A204.1 (cell line): Measurements from ENCODE around the gene ACVRL1.

ENCODE experiments used
- FAIRE-seq: peaks from 2 replicates; lab custom pipeline; 2012; peaks lifted over from hg19 to GRCh38; lab: Jason Lieb, UNC

Gene ACVRL1

DNA sequence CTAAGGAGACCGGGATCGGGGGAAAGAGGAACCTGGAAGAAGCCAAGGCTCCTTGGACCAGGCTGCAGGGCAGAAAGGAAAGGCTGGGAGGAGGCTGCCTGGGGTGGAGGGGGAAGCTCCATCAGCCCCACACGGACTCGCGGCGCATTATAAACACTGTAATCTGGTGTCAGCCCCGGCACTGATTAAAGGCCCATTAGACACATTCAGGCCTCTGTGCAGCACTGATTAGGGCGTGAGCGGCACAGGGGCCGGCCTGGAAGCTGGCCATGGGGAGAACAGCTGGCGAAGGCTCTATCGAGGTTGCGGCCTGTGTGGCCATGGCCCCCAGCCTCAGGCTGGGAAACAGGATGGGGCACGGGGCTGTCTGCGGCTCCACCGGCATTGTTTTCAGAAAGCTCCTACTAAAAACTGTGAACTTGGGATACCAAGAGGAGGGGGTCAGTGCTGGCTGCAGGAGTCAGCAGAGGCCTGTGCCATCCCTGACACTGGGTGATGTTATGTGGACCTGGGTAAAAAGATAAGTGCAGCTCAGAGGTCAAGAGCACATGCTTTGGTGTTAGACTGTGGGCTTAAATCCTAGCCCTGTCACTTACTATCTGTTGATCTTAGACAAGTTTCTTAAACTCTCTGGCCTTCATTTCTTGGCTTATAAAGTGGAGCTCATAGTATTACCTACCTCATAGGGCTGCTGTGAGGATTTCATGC, 10.6 kb downstream of the ACVRL1 start:
- FAIRE-seq: no peak

- no peak for FAIRE-seq
Measured at GRCh38 chr12:51920046-51920445, 12.7 kb downstream of the ACVRL1 start.

GRCh38 chr12:51921017-51921725, 13.9 kb downstream of the ACVRL1 start:
- FAIRE-seq: no peak

GRCh38 chr12:51922146-51922545, 14.8 kb downstream of the ACVRL1 start:
- no peak for FAIRE-seq

DNA sequence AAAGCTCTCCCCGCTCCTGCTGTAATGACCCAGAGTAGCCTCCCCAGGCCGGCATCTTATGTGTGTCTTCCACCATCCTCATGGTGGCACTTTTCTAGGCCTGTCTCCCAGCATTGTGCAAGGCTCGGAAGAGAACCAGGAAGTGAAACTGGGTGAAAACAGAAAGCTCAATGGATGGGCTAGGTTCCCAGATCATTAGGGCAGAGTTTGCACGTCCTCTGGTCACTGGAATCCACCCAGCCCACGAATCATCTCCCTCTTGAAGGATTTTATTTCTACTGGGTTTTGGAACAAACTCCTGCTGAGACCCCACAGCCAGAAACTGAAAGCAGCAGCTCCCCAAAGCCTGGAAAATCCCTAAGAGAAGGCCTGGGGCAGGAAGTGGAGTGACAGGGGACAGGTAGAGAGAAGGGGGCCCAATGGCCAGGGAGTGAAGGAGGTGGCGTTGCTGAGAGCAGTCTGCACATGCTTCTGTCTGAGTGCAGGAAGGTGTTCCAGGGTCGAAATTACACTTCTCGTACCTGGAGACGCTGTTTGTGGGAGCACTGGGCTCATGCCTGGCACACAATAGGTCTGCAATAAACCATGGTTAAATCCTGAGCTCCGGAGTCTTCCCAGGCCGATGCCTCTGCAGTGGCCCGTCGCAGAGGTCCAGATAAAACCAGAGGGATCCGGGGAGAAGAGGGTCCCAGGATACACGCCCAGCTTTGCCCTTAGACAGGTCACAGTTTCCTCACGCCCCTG, 15.6 kb downstream of the ACVRL1 start:
- no peak for FAIRE-seq

- no peak for FAIRE-seq
Measured at GRCh38 chr12:51923506-51924365, 16.4 kb downstream of the ACVRL1 start.

- FAIRE-seq: no peak
Measured at GRCh38 chr12:51924551-51925319, 17.4 kb downstream of the ACVRL1 start.

GRCh38 chr12:51925346-51926063, 18.2 kb downstream of the ACVRL1 start:
- FAIRE-seq: no peak

DNA sequence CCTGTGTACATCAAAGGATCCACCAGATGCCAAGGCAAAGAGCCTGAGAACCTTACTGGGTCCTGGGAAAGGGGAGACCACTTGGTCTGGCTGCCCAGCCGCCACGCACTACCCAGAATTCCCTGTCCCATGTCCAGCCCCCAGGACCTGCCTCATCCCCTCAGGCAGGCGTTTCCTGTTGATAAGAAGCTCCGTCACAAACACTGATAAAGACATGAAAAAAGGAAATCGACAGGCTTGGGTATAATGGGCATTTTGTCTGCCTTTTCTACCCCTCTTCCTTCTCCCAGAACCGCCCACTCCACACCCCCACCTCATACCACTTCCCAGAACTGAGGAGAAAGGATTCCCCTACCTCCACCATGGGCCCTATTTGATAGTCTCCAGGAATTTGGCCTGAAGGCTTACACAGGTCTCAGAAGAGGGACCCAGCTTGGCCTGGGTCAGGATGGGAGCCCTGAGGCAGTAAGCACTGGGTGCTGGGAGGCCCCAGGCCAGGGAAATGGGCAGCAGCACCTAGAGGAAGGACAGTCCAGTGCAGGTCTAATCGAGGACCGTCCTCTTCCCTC, 18.8 kb downstream of the ACVRL1 start:
- FAIRE-seq: no peak

GRCh38 chr12:51926718-51927117, 19.4 kb downstream of the ACVRL1 start:
- FAIRE-seq: no peak

GRCh38 chr12:51932218-51933076, 25.1 kb downstream of the ACVRL1 start:
- no peak for FAIRE-seq

GRCh38 chr12:51934080-51934479, 26.8 kb downstream of the ACVRL1 start:
- no peak for FAIRE-seq

DNA sequence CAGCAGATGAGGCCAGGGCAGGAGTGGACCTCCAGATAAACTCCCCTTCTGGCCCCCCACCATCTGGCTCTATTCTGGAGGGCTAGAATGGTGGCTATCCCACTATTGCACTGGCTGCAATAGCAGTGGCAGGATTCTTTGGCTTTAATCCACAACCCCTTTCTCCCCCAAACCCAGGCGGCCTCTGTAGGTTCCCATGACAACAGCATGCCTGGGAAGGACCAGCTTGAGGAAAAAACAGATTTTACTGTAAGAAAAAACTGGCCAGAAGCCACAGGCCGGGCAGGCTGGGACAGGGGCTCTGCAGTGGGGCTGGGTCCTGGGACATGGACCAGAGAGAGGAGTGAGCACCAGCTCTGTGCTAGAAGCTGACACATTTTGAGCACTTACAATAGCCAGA, 30.6 kb downstream of the ACVRL1 start:
- FAIRE-seq: no peak

GRCh38 chr12:51938726-51939125, 31.4 kb downstream of the ACVRL1 start:
- FAIRE-seq: no peak

- FAIRE-seq: no peak
Measured at GRCh38 chr12:51941011-51941581, 33.8 kb downstream of the ACVRL1 start.

GRCh38 chr12:51941604-51942003, 34.3 kb downstream of the ACVRL1 start:
- no peak for FAIRE-seq

DNA sequence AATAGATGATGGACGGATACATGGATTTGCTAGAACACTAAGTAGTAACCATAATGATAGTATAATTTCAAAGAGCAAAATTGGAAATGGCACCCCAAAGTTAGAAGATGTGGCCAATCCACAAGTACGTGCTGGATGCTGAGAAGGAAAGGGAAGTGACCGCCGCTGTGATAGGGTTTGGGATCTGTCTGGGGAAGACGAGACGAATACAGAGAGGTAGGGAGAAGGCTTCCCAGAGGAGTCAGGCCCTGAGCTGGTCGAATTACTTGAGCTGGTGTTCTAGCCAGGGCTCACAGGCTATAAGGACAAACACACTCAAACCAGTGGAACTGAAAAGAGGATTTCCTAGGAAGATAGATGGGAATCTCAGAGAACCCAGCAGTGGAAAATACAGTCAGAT, 34.8 kb downstream of the ACVRL1 start:
- FAIRE-seq: no peak

- no peak for FAIRE-seq
Measured at GRCh38 chr12:51942501-51943000, 35.2 kb downstream of the ACVRL1 start.

- FAIRE-seq: no peak
Measured at GRCh38 chr12:51943346-51943745, 36.0 kb downstream of the ACVRL1 start.
